PC-3 (cell line): ENCODE results near the gene TEAD4. TPM values are rescaled to one million over a fixed set of nuclear protein-coding genes. Genes with fewer than 3 reads are reported as not detected.

Experiments
- ATAC-seq: fragments of 200-7000 bp; cut with Tn5 transposase; 2 replicates; pipeline ENCODE4 v1.9.1; 2020; ENCODE audit warnings: mild to moderate bottlenecking, moderate library complexity
- BruUV-seq: library from RNA; stranded (reverse); fragments of 400-500 nt; replicated peaks from 2 replicates; lab custom pipeline; 2021; lab: Mats Ljungman, UMichigan
- CTCF ChIA-PET: fragments of 300-600 bp; sonication (Branson Sonifier 250); formaldehyde crosslinking; loops from one replicate; lab custom pipeline; 2022; ENCODE audit warnings: antibody characterized with exemption; lab: Charles Lee
- POLR2A ChIA-PET: fragments of 300-600 bp; sonication (Branson Sonifier 250); formaldehyde crosslinking; loops from one replicate; lab custom pipeline; 2022; ENCODE audit warnings: antibody characterized with exemption; ENCODE audit not compliant: unreplicated experiment; lab: Charles Lee
- DNase-seq: peaks from one replicate; pipeline ENCODE4 v3.0.0-alpha.2; 2015
- H2AFZ ChIP-seq: fragments of 300-600 bp; sonication (generic); 2 replicates; pipeline ENCODE4 v1.6.0; 2016; ENCODE audit warnings: antibody characterized with exemption, low read length
- H3F3A ChIP-seq: fragments of 300-600 bp; sonication (generic); one replicate; pipeline ENCODE4 v1.6.0; 2017; ENCODE audit warnings: antibody characterized with exemption, low read length, control low read depth, mild to moderate bottlenecking; ENCODE audit not compliant: unreplicated experiment
- H3K27ac ChIP-seq: fragments of 300-600 bp; sonication (generic); 2 replicates; pipeline ENCODE4 v1.5.1; 2016; ENCODE audit warnings: mild to moderate bottlenecking, low read length
- H3K27me3 ChIP-seq: fragments of 300-600 bp; sonication (generic); 2 replicates; pipeline ENCODE4 v1.6.1; 2016; ENCODE audit warnings: low read length, mixed read lengths
- H3K36me3 ChIP-seq: fragments of 300-600 bp; sonication (generic); 2 replicates; pipeline ENCODE4 v1.6.1; 2016; ENCODE audit warnings: low read depth, mixed run types, low read length, mixed read lengths
- H3K4me1 ChIP-seq: fragments of 300-600 bp; sonication (generic); 2 replicates; pipeline ENCODE4 v1.5.1; 2016; ENCODE audit warnings: low read length; ENCODE audit not compliant: insufficient read depth
- H3K4me2 ChIP-seq: fragments of 300-600 bp; sonication (generic); 2 replicates; pipeline ENCODE4 v1.6.0; 2016; ENCODE audit warnings: low read length
- H3K4me3 ChIP-seq: fragments of 300-600 bp; sonication (generic); 2 replicates; pipeline ENCODE4 v1.5.1; 2016; ENCODE audit warnings: mild to moderate bottlenecking, low read length, mixed read lengths
- H3K79me2 ChIP-seq: fragments of 300-600 bp; sonication (generic); 2 replicates; pipeline ENCODE4 v1.6.1; 2017; ENCODE audit warnings: low read length, mixed read lengths
- H3K9ac ChIP-seq: fragments of 300-600 bp; sonication (generic); 2 replicates; pipeline ENCODE4 v1.6.0; 2016; ENCODE audit warnings: mild to moderate bottlenecking, low read length
- H3K9me2 ChIP-seq: fragments of 300-600 bp; sonication (generic); replicated peaks from 2 replicates; pipeline ENCODE4 v1.6.1; 2016; ENCODE audit warnings: mixed run types, low read length, mixed read lengths
- H3K9me3 ChIP-seq: fragments of 300-600 bp; sonication (generic); 2 replicates; pipeline ENCODE4 v1.6.1; 2016; ENCODE audit warnings: low read length, mixed read lengths
- H4K20me1 ChIP-seq: fragments of 300-600 bp; sonication (generic); 2 replicates; pipeline ENCODE4 v1.6.1; 2016; ENCODE audit warnings: low read length, mixed read lengths
- EZH2 ChIP-seq: fragments of 300-600 bp; sonication (generic); IDR thresholded peaks from one replicate; pipeline ENCODE4 v1.6.1; 2017; ENCODE audit warnings: antibody characterized with exemption, mild to moderate bottlenecking, low read length; ENCODE audit not compliant: unreplicated experiment
- EZH2phosphoT487 ChIP-seq: fragments of 300-600 bp; sonication (generic); IDR thresholded peaks from 2 replicates; pipeline ENCODE4 v1.6.1; 2018; ENCODE audit warnings: mild to moderate bottlenecking, antibody characterized with exemption, low read length, borderline replicate concordance
- intact Hi-C: fragments of 100-400 bp; cut with micrococcal nuclease; formaldehyde crosslinking; loops from 2 replicates; pipeline ENCODE4 v1.9.0; 2023
- total RNA-seq: library from RNA; depleted of rRNA; stranded (reverse); fragments of >200 nt; gene quantifications from 2 replicates; pipeline ENCODE4 v1.2.3, GENCODE V29; 2014
- TF ChIP-seq, protein P1 (sequence below): fragments of 300-600 bp; sonication (generic); conservative IDR thresholded peaks from 2 replicates; pipeline ENCODE4 v1.5.1; 2017; ENCODE audit warnings: antibody characterized with exemption, low read depth, mild to moderate bottlenecking, low read length

The TEAD4 gene
- total RNA-seq, 1 experiment from 2014 or later: 22.3 TPM

DNA sequence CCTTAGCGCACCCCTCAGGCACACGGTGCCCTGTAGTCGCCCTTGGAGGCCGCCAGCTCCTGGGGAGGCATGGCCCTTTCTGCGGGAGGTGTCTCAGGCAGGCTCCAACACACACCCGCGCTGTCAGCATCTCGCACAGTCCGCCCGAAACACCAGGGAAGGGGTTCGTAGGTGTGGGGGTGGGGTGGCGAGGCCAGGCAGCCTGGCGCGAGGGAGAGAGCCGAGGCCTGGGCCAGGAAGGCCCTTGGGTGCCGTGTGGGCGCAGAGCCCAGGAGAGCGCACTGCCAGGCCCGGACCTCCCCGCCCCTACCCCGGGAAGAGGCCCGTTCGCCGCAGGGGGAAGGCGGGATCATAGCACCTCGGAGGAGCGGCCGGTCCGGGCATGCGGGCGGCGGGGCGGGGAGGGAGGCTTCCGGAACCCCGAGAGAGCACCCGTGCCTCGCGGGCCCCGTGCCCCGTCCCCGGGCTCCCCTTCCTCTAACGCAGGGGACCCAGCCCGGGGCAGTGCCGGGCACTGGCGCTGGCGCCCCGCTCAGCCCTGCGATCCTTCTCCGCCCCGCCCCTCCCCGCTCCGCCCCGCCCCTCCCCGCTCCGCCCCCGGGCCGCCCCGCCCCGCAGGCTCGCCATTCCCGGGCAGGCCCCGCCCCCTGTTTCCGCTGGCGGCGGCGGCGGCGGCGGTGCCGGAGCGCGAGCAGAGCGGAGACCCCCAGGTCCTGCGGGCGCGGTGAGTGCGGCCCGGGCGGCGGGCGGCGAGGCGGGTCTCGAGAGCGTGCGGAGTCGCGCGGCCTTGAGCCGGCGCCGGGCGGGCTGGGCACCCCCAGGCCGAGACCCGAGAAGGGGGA lies 117.8 kb downstream of the TEAD4 start, which contains the start of gene TSPAN9:
TSPAN9 (plus strand) TSS at position 650 of the 842 bp plus-strand sequence. CDS start 123,815 bp downstream, outside the sequence.
- POLR2A ChIA-PET: no interaction called here
- Histone ChIP-seq H3K9me2 (no peaks in the 10 kb centered on the region), H3K4me3 (peak within 1 kb of the TSS; percentile 75), H3K27ac (no peak within 1 kb of the TSS), H2AFZ (peak within 1 kb of the TSS; percentile 91), H3K9me3 (no peaks in the 10 kb centered on the region), H3K4me1 (peaks cover 9% of the 10 kb centered on the region), H3K9ac (peak within 1 kb of the TSS; percentile 69), H3F3A (no peaks in the 10 kb centered on the region), H3K27me3 (no peaks in the 10 kb centered on the region), H3K4me2 (peak within 1 kb of the TSS; percentile 98), H3K79me2 (no peaks in the 10 kb centered on the region), H3K36me3 (no peaks in the 10 kb centered on the region), H4K20me1 (no peaks in the 10 kb centered on the region)
- CTCF ChIA-PET: no interaction called here
- intact Hi-C loops: no loop called here
- DNase-seq (peak; percentile 52), ATAC-seq (peak; percentile 83)
- TF ChIP-seq EZH2phosphoT487 (no peak), EZH2 (no peak)
- TF ChIP-seq, protein P1, sequence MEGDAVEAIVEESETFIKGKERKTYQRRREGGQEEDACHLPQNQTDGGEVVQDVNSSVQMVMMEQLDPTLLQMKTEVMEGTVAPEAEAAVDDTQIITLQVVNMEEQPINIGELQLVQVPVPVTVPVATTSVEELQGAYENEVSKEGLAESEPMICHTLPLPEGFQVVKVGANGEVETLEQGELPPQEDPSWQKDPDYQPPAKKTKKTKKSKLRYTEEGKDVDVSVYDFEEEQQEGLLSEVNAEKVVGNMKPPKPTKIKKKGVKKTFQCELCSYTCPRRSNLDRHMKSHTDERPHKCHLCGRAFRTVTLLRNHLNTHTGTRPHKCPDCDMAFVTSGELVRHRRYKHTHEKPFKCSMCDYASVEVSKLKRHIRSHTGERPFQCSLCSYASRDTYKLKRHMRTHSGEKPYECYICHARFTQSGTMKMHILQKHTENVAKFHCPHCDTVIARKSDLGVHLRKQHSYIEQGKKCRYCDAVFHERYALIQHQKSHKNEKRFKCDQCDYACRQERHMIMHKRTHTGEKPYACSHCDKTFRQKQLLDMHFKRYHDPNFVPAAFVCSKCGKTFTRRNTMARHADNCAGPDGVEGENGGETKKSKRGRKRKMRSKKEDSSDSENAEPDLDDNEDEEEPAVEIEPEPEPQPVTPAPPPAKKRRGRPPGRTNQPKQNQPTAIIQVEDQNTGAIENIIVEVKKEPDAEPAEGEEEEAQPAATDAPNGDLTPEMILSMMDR: no peak
- no TSS peak for BruUV-seq

DNA sequence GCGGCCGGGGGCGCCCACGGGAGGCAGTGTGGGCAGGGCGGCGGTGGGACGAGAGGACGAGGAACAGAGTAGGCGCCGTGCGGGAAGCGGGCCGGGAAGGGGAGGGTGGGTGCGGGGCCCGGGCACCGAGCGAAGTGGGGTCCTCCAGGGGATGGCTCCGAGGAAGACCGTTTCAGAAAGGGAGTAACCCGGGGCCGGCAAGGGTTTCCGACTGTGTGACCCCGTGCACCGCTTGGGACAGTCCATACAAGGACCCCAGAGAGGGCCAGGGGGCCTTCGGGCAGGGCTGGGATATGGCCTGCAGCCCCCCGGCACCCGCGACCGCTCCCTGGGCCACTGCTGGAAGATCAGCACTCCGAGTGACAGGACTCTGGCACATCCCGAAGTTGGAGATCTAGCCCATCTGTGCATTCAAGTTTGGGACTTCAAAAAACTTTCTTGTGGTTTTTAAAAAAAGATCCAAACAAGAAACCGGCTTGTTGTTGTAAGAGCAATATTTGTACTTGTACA lies 118.4 kb downstream of the TEAD4 start:
- H3K27ac ChIP-seq: no peak overlapping the region
- POLR2A ChIA-PET: no interaction called here

More for the DNA sequence above, 118.4 kb downstream of the TEAD4 start:
- BruUV-seq: no TSS peak
- no peaks in the 10 kb centered on the region for H3K79me2 ChIP-seq
- TF ChIP-seq EZH2phosphoT487 (no peak), EZH2 (no peak)
- TF ChIP-seq, protein P1: no peak
- H3K4me1 ChIP-seq: peaks cover 9% of the 10 kb centered on the region
- intact Hi-C loops: no loop called here
- ATAC-seq (peak; percentile 30; the same call in 1 of the 2 replicates), DNase-seq (no peak)
- H3F3A ChIP-seq: no peaks in the 10 kb centered on the region
- H3K4me3 ChIP-seq: peak overlapping the region; percentile 75
- peak overlapping the region; percentile 74 for H2AFZ ChIP-seq
- no peaks in the 10 kb centered on the region for H3K9me2 ChIP-seq
- peak overlapping the region; percentile 97 for H3K4me2 ChIP-seq
- H3K27me3 ChIP-seq: no peaks in the 10 kb centered on the region
- no peaks in the 10 kb centered on the region for H3K9me3 ChIP-seq
- CTCF ChIA-PET: interaction anchor here (0.6 kb wide), 1 partner anchor 180 kb away, joined by 4 read pairs; no protein-coding TSS in a partner anchor
- H3K36me3 ChIP-seq: no peaks in the 10 kb centered on the region
- no peaks in the 10 kb centered on the region for H4K20me1 ChIP-seq
- H3K9ac ChIP-seq: peak overlapping the region; percentile 28; the same call in 1 of the 2 replicates
